ENCODE measurements around the gene SLC34A3.
"Not testable (repeated sequence)": the region's sequence is repeated elsewhere in the genome, so short reads cannot be mapped to it uniquely, and the experiment has no call there.

Gene SLC34A3

GRCh38 chr9:137255448-137256114 is 24.9 kb downstream of the SLC34A3 start:
- DNase-seq (ENCODE audit: low read depth): no peak

- DNase-seq (ENCODE audit: low read depth): no peak
Measured at GRCh38 chr9:137256362-137256761, 25.7 kb downstream of the SLC34A3 start.

GRCh38 chr9:137256856-137257255 is 26.2 kb downstream of the SLC34A3 start:
- DNase-seq (ENCODE audit: low read depth): no peak

GRCh38 chr9:137262173-137262908 is 31.6 kb downstream of the SLC34A3 start:
- not testable (repeated sequence) for DNase-seq (ENCODE audit: low read depth)

- DNase-seq (ENCODE audit: low read depth): no peak
Measured at GRCh38 chr9:137262909-137263285, 32.2 kb downstream of the SLC34A3 start.

GRCh38 chr9:137263506-137263905 is 32.8 kb downstream of the SLC34A3 start:
- DNase-seq (ENCODE audit: low read depth): no peak

- no peak for DNase-seq (ENCODE audit: low read depth)
Measured at GRCh38 chr9:137264067-137264466, 33.4 kb downstream of the SLC34A3 start.

GRCh38 chr9:137265496-137266161 is 34.9 kb downstream of the SLC34A3 start:
- DNase-seq (ENCODE audit: low read depth): no peak

GRCh38 chr9:137266162-137266527 is 35.4 kb downstream of the SLC34A3 start:
- DNase-seq (ENCODE audit: low read depth): no peak

- DNase-seq (ENCODE audit: low read depth): no peak
Measured at GRCh38 chr9:137266585-137267453, 36.1 kb downstream of the SLC34A3 start.

GRCh38 chr9:137267933-137268355 is 37.2 kb downstream of the SLC34A3 start:
- no peak for DNase-seq (ENCODE audit: low read depth)

GRCh38 chr9:137268538-137269201 is 38.0 kb downstream of the SLC34A3 start:
- no peak for DNase-seq (ENCODE audit: low read depth)

- DNase-seq (ENCODE audit: low read depth): no peak
Measured at GRCh38 chr9:137269231-137269772, 38.6 kb downstream of the SLC34A3 start.

- DNase-seq (ENCODE audit: low read depth): no peak
Measured at GRCh38 chr9:137270929-137271695, 40.4 kb downstream of the SLC34A3 start.

- DNase-seq (ENCODE audit: low read depth): no peak
Measured at GRCh38 chr9:137271696-137272076, 41.0 kb downstream of the SLC34A3 start.

GRCh38 chr9:137272241-137273094 is 41.8 kb downstream of the SLC34A3 start:
- no peak for DNase-seq (ENCODE audit: low read depth)

- DNase-seq (ENCODE audit: low read depth): no peak
Measured at GRCh38 chr9:137273095-137273490, 42.4 kb downstream of the SLC34A3 start.

- DNase-seq (ENCODE audit: low read depth): no peak
Measured at GRCh38 chr9:137273611-137274320, 43.1 kb downstream of the SLC34A3 start.

- DNase-seq (ENCODE audit: low read depth): no peak
Measured at GRCh38 chr9:137275203-137275587, 44.5 kb downstream of the SLC34A3 start.
